ENCODE measurements around the gene PCBD1.

The PCBD1 gene

DNA sequence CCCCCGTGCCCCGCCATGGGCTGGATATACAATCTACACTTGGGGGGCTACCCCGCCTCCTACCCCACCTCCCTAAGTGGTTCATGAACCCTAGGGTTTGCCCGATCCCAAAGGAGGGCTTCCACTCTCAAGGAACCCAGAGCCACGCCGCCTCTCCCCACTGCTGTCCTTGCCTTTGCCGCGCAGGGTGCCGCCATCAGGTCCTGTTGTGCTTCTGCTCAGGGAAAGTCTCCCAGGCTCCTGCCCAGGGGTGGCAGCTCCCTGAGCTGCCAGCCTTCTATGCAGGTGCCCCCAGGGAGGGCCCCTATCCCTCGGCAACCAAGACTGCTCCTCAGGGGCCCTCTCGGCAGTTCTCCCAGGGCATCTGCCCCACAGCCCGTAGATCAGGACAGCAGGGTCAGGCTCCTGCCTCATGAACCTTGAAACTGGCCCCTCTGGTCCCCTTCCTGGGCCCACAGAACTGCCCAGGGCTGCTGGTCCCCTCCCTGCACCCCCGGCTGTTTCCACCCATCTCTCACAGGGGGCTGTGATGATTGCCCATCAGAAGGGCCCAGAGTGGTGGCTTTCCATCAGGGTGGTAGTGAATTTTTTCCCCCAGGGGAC, 13.0 kb upstream of the PCBD1 start:
- DNase-seq: no peak

DNA sequence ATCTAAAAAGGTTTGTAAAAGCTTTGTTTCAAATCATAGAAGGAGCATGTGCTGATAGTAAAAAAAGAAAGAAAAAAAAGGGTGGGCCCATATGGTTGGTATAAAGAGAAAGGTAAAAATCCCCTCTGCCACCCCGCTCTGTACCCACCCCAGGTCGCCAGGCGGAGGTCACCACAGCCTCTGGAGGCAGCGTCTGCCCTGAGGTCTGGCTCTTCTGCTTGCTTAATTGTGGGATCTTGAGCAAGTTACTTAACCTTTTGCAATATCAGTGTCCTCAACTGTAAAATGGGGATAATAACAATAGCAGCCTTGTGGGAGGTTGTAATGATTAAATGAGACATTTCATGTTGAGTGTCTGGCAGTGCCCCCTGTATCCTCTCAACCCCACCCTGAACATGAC, 10.7 kb upstream of the PCBD1 start:
- no peak for DNase-seq

DNA sequence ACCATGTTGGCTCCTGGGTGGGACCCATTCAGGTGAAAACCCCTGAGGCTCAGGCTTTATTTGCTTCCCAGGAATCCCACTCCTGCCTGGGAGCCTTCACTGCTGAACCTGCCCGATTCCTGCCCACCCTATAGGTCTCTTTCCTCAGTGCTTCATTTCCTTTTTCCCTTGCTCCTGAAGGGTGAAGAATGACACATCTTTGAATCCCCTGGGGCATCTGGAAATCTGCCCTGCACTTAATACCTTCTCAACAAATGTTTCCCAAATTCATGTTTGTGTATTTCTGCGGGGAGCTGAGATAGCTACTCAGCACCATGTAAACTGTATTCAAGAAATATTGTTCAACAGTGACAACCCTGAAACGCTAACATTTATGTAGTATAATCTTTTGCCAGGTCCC, 10.3 kb upstream of the PCBD1 start:
- no peak for DNase-seq

DNA sequence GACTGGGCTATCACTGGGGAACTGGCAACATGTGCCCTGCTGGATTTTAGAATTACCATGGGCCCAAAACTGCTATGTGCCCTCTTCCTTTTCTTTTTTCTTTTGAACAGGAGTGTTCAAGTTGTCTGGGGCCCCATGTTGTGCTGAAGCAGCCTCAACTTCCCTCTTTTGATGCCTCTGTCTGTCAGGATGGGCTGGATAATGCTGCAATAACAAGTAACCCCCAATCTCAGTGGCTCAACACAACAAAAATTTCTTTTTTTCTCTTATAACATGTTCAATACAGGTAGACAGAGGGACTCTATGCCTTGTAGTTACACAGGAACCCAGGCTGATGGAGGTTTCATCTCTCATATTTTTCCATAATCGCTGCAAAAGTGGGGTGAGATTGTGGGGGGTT, 8.2 kb upstream of the PCBD1 start:
- DNase-seq: no peak

DNA sequence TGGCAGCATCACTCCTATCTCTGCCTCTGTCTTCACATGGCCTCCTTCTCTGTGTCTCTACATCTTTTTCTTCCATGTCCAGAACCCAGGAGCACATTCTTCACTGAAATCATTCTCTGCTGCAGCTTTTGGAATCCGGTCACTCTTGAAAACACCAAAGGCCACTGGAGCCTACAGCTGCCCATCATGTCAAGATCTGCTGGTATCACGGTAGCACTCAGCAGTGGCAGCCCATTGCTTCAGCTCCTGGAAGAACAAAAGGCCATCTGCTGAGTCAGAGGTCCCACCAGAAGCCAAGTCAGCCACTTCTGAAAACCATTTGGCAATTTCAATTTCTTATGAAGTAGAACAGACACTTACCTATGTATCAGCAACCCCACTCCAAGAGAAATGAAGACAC, 6.1 kb upstream of the PCBD1 start:
- no peak for DNase-seq

DNA sequence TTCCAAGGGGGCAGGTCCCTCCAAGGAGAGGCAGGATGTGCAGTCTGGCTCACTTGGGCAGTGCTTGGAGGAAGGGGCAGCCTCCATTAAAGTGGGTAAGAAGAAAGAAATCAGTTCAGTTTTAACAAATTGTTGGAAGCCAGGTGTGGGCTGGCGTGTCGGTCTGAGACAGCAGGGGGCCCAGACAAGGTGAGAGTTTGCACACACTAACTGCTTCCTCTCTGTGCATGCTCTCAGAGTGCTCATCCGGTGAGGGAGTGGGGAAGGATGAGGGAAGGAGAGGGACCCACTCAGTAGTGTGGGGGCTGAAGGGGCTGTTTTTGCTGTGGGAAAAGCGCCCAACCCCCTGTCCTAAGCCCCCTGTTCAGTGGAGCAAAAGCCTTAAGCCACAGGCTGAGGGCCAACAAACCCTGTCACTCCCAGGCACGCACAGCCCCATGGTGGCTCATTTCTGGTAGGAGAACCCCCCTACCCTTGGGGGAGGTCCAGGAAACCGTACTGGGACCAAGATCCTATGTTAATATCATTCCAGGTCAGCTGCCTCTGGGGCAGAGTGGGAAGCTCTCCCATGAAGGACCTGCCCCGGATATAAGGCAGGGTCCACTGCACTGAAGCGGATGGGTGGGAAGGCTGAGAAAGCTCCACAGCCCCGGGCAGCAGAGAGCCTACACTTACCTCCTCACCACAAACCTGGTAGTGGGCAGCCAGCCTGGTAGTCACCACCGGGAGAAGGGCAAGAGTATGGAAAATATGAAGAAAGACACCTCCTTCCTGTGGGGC, 5.1 kb upstream of the PCBD1 start:
- DNase-seq: no peak

DNA sequence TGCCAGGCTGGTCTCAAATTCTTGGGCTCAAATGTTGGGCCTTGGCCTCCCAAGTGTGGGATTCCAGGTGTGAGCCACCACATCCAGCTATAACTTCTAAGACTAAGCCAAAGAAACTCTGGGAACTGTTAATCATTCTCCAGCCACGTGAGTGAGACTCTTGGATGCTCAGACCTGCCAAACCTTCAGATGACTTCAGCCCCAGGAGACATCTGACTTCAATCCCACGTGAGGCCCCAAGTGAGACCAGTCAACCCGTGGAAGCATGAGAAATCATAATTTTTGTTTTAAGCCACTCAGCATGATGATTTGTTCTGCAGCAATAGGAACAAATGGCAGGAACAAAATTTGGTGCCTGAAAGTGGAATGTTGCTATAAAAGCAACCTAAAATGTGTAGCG, 4.3 kb upstream of the PCBD1 start:
- no peak for DNase-seq

DNA sequence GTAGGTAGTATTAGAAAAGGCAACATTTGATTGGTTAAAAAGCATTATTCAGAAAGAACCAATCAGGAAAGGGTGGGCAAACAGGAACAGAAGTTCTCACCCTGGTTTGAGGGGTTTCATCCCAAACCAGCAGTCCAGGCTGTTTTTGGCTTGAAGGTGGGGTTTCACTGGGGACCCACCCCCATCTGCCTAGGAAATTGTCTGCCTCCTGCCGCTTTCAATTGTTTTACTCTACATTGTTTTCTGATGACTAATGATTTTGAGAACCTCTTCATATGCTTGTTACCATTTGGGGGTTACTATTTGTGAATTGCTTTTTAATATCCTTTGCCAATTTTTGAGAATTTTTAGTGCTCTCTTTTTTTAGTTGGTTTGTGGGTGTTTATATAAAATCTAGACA, 3.3 kb upstream of the PCBD1 start:
- no peak for DNase-seq

DNA sequence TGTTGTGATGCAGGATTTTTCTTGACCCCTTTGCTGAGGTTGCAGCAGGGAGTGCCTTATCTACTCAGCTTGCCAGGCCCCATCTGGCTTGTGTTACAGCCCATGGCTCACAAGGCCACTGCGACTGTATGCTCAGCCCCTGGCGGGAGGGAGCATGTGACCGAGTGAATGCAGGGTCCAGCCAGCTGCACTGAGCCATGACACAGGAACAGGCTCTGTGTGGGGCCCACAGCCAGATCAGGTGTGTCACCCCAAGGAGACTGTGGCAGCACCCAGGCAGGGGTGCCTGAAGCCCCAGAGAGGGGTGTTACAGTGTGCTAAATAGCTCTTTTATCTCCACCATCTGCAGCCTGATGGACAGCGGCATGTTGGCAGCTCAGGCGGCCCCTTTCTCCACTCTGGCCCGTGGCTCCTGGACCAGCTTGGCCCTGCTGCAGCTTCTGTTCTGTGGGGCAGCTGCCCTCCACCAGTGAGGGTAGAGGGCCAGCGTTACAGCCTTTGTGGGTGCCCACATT, 2.6 kb upstream of the PCBD1 start:
- DNase-seq: no peak

DNA sequence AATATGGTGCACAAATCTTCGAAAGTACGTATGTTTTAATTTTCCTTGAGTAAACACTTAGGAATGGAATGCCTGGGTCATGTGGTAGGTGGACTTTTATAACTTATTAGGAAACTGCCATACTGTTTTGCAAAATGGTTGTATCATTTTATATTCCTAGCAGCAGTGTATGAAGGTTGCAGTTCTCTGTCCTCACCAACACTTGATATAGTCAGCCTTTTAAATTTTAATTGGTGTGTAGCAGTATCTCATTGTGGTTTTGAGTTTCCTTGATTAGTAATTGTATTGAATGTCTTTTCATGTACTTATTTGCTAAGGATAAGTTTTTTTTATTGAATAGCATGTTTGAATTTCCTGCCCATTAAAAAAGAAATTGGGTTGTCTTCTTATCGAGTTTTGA, 926 bp upstream of the PCBD1 start:
- no peak for DNase-seq

DNA sequence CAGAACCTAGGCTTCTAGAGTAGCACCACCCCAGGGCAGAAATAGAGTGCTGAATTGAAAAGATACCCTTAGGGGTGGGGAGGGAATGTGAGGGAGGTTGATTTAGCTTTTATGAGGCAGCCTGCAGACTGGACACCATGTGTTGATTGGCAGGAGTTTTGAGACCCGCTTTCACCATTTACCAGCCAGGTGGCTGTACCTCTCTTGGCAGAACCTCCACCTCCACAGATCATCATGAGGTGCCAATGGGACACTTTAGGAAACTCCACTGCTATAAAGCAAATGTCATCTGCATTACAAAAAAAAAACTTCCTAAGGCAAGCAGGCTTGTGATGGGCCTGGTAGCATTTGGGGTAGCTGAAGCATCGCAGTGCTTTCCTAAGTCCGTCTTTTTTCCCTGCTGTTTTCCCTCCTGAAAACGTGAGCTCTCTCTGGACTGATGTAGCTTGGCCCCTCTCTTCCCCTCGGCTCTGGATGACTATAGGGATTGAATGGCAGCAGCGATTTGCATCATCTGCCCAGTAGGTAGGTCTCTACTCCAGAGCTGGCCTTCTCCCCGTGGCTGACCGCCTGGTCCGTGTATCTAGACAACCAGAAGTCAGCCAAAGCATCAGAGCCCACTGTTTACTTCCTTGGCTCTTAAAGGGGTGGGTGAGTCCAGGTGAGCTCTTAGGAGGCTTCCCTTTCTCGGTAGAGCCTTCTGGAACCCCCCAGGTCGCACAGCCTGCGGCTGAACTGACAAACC, 1.3 kb downstream of the PCBD1 start:
- DNase-seq: no peak

DNA sequence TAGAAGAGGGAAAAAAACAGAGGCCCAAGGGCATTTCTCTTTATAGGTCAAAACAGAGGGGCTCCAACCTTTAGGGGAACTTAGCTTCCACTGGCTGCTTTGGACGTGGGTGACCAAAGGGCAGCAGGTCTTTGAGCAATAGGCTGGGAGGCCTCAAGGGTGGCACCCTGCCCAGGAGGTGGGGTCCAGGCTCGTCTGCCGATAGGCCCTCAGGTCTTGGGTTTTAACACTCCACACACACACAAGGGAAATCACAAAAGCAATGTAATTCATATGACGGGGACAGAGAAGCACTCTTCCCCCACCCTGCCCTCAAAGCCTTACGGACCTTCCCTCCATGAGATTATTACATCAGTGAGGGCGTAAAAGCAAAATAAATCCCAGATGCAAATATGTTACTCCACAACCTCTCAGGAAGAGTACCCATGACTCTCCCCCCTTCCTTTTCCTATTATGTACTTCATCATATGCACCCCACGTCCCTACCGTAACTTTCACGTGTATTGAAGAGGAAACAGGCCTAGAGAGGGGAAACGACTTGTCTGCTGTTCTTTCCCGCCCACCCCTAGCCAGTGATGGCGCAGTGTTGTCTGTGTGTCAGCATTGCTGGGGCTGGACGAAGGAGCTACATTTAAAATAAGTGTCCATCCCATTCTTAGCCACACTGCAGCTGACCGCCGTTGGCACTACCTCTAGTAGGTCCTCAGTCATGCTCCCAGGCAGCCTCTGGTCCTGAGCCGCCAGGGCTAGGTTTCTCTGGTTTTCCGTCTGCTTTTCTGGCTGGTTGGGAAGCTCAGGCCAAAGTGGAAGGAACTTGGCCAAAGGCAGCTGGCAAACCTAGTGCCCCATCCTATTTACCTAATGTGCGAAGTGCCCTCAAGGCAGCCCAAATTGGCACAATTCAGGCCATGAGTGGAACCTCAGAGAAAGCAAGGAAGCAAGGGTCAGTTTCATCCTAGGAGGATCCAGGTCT, 2.1 kb downstream of the PCBD1 start:
- no peak for DNase-seq

DNA sequence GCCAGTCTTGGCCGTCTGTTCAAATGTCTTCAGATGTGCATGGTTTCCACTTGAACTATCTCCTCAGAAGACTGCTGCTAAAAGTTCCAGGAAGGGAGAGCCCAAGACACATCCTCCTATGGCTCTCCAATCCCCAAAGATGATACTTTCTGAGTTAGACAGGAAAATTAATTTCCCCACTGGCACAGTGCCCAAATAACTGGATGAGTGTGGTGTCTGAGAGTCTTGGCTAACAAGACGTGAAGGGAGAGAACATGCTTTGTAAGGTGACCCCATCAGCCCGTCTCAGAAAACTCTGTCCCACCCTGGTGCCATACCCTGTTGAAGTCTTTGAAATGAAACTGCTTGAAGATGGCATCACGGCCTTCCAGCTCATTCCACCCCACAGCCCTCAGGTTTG, 2.9 kb downstream of the PCBD1 start:
- no peak for DNase-seq

DNA sequence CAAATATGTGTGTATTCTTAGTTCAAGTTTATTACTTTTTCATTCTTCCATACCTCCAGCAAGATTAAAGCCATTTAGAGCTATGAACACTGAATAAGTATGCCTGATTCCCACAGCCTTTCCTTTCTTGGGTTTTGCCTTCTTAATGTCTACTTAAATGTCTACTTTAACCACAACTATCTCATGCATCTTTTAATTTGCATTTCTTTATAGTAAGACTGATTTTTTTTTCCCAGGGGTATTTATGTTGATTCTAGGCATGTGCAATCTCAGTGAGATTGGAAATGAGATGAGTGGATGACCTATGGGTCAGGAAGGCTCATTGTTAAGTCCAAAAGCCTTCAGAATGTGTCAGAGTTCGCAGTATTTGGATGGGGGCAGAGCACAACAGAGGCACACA, 3.6 kb downstream of the PCBD1 start:
- DNase-seq: no peak

DNA sequence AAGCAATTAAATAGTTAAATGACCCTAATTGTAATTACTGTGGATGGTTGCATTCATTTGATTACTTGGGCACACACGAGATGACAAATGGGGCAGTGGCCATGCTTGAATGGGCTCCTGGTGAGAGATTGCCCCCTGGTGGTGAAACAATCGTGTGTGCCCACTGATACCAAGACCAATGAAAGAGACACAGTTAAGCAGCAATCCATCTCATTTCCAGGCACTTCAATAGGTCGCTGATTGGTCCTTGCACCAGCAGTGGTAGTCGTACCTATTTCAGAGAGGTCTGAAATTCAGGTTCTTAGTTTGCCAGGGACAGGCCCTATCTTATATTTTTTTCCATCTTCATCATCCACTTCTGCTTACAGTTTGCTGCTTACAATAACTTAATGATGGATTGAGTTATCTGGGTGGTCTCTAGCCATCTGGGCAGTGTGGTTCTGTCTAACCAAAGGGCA, 8.3 kb downstream of the PCBD1 start:
- peak; percentile 34 to 75 (median 63) for DNase-seq

DNA sequence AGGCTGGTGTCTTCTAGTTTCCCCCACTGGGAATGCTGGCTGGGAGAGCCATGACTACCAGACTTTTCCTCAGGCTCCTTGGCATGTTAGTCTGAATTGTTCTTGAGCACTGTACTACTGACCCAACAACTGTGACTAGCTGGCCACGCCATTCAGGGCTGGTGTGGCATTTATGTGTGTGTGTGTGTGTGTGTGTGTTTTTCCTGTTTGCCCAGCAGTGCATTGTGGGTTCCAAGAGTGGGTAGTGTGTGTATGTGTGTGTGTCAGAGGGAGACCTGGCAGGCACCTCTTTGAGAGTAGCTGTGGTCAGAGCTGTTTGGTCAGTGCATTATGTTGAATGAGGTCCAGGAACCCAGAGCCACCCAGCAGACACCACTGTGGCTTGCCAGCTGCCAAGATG, 9.2 kb downstream of the PCBD1 start:
- no peak for DNase-seq

DNA sequence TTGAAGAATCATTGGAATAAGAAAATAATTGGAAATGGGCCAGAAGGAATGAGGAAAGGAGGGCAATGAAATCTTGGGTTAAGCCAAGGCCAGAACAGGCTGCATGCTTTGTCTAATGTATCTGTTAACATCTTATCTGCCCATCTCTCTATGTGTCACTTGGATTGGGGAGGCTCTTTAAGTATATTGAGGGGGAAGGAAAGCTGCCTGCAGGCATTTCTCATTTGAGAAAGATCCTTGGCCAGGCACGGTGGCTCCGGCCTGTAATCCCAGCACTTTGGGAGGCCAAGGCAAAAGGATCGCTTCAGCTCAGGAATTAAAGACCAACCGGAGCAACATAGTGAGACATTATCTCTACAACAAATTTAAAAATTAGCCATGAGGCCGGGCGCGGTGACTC, 14.3 kb downstream of the PCBD1 start:
- DNase-seq: no peak

DNA sequence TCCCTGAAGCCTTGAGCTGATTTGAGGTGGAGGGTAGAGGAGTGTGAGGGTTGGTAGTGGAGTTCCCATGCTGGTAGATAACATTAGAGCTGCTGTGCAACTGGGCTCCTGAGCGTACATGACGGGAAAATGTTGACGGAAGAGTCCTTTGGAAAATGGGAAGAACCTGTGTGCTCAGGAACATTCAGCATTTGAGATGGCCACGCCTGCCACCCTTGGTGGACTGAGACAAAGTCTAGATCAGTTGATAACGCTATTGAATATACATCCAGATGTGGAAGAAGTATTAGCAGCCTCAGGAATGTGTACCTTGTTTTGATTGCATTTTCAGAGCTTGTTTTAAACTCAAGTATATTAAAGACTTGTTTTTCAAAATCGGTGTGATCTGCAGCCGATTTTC, 16.1 kb downstream of the PCBD1 start:
- DNase-seq: no peak

DNA sequence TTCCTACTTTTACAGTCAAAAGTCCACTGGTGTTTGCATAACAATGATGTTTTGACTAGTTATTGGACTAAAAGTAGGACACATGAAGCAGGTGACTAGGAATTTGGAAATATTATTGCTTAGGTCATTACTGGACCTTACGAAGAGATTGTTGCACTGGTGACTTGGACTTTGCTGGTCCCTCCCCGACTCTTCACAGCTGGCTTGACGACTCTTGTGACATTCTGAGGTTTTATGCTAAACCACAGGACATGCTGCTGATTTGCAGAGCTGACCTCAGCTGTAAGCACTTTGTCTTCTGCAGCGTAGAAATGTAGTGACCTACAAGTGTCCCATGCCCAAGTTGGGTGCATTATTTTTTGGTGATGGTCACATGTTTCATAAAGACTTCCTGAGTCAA, 21.9 kb downstream of the PCBD1 start:
- DNase-seq: no peak

DNA sequence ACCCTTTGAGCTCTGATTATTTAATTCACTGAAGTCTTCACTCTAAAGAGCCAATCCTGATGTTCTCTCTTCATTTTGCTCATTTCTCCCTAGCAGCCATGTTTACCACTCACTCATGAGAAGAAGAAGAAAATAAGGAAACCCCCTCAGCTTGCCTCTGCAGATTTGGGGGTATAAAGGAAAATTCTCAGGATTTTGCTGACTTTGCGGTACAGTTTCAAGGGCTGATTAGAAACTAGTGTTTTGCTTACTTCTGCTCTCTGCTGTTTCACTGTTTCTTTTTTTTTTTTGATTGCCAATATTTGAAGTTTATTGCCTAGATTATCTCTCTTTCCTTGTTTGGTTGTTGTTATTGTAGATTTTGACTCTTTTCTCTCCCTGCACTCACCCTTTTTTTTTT, 23.4 kb downstream of the PCBD1 start:
- DNase-seq: no peak

DNA sequence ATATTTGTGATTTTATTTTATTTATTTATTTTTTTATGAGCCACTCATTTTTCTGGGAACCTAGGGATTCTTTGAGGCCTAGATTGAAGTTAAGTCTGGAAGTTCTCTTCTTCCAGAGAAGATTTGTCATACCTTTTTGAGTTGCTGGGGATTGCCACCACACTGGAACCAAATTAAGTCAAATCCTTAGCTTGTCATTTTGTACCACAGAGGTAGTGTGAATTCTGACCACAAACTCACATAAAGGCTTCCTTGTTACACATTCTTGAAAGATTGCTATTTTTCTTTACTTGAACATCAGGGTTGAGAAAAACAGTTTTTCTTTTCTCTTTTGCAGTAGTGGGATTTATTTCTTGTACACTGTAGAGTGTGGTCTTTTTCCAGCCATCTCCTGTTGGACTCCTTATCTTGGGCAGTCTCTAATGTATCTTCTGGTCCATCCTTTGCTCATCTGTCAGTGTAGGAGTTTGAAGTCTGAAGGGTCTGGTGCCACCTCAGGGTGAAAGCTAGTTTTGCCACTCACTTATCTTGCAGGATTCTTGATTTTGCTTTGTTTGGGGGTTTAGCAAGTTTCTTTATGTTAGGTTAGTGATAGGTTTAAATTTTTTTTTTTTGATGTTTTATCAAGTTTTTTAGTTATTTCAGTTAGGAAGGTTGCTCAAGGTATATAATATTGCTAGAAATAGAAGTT, 24.8 kb downstream of the PCBD1 start:
- no peak for DNase-seq
